Skin epidermis (tissue), 12 donors: Measurements from ENCODE around the gene GNAT1.
A peak's percentile ranks its signal among the peaks of the same experiment; 100 is the strongest.

Experiments used
- H3K27ac ChIP-seq, 21 experiments: fragments of 200-600 bp; sonication (generic) in 11 of 21; one replicate each; pipeline ENCODE4 v1.5.0; 2020; ENCODE audit warnings: mild to moderate bottlenecking in 3 of 21, inconsistent platforms in 2 of 21, moderate library complexity in 2 of 21
- H3K4me3 ChIP-seq, 7 experiments: fragments of 200-600 bp; sonication (generic) in 2 of 7; one replicate each; pipeline ENCODE4 v1.5.0; 2020; ENCODE audit warnings: inconsistent platforms in 2 of 7, mild to moderate bottlenecking in 2 of 7, moderate library complexity in 1 of 7

The GNAT1 gene

GRCh38 chr3:50246517-50246954 lies 55.1 kb downstream of the GNAT1 start:
- Histone ChIP-seq H3K27ac (peak overlapping the region; percentile 45 to 95 (median 84)), H3K4me3 (peak overlapping the region in 6 of 7 experiments; percentile 0 to 41 (median 24))
